ENCODE results near the gene ZDHHC13. TPM values are rescaled to one million over a fixed set of nuclear protein-coding genes. Genes with fewer than 3 reads are reported as not detected.

Gene ZDHHC13
- total RNA-seq, 2 donors from 2014 or later: 25.1 to 26.3 TPM

DNA sequence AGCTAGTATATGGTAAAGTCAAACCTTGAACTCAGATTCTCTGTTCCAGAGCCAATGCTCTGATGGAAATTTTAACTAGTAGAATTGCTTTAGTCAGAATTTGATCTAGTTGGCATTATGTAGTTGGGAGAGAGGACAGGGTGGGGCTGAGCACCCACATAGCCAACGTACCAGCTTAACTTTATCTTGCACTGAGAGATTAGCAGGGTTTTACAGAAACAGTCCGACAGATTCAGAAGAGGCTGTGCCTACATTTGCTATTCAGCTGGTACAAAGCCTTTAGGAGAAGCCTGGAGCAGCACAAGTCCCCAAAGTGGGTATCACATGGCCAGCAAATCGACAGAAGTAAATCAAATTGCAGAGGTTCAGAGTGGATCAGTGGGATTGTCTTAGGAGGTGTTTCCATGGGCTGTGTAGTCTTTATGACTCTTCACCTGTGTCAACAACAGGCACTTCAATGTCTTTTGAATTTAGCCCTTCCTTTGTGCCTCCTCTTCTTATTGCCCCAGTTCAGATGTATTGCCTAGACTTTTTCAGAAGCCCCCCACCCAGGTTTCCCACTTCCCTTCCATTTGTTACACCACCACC is 92.1 kb downstream of the ZDHHC13 start:
- Mint-ChIP-seq H3K4me3 (no peak overlapping the region), H3K4me1 (ENCODE audit: low read depth) (no peaks in the 10 kb centered on the region), H3K36me3 (ENCODE audit: insufficient read depth in 2 of 2) (no peaks in the 10 kb centered on the region), H3K9me3 (no peaks in the 10 kb centered on the region), H3K27me3 (ENCODE audit: low read depth) (peaks cover 37% of the 10 kb centered on the region), H3K27ac (no peak overlapping the region)
- no peak for DNase-seq
- no peak for ATAC-seq (replicated peaks in 1 of 2)

DNA sequence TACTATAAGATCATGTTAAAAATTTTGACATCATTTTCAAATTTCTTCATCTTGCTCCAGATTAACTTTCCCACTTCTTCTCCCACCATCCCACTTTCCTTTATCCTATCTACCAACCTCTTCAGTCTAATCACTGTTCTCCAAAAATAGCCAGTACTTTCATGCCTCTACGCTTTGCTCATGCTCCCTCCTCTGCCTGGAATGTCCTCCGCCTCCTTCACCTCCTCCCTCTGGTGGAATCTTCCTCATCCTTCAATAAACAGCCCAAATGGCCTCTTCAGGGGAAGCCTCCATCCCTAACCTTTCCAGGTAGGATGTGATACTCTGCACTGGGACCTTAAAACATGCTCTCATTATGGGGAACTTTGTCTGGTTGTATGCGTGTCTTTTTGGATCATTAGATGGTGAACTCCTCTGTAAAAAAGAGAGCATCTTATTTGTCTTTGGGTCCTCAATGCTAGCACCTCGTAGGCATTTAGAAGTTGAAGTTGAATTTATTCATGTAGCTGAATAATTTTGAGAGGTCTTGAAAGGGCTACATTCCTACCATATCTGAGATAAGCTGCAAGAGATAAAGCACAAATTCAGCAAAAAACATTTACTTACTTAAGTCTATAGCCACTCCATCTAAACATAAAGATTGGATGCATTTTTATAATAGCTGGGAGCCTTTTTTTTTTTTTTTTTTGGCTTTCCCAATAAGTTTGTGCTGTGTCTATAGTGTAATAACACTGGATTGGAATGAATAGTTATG is 92.8 kb downstream of the ZDHHC13 start:
- no peaks in the 10 kb centered on the region for H3K36me3 Mint-ChIP-seq (ENCODE audit: insufficient read depth in 2 of 2)
- no peaks in the 10 kb centered on the region for H3K4me1 Mint-ChIP-seq (ENCODE audit: low read depth)
- no peaks in the 10 kb centered on the region for H3K9me3 Mint-ChIP-seq
- no peak overlapping the region for H3K27ac Mint-ChIP-seq
- DNase-seq: no peak
- peaks cover 44% of the 10 kb centered on the region for H3K27me3 Mint-ChIP-seq (ENCODE audit: low read depth)
- no peak overlapping the region for H3K4me3 Mint-ChIP-seq
- ATAC-seq (replicated peaks in 1 of 2): no peak

DNA sequence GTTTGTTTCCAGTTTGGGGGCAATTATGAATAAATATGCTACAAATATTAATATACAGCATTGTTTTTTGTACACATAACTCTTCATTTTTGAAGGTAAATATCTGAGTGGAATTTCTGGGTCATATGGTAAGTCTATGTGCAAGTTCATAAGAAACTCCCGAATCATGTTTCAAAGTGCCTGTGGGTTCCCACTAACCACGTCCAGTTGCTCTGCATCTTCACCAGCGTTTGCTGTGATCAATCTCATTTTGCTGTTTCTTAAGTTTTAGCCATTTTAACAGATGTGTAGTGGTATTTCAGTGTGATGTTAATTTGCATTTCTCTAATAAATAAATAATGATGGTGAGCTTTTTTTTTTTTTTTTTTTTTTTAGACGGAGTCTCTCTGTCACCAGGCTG is 99.1 kb downstream of the ZDHHC13 start:
- ATAC-seq (replicated peaks in 1 of 2) (no peak), DNase-seq (no peak)
- H3K36me3 Mint-ChIP-seq (ENCODE audit: insufficient read depth in 2 of 2): no peaks in the 10 kb centered on the region
- H3K27ac Mint-ChIP-seq: no peak overlapping the region
- H3K27me3 Mint-ChIP-seq (ENCODE audit: low read depth): peaks cover 36% of the 10 kb centered on the region
- H3K4me1 Mint-ChIP-seq (ENCODE audit: low read depth): no peaks in the 10 kb centered on the region
- H3K9me3 Mint-ChIP-seq: no peaks in the 10 kb centered on the region
- H3K4me3 Mint-ChIP-seq: no peak overlapping the region

DNA sequence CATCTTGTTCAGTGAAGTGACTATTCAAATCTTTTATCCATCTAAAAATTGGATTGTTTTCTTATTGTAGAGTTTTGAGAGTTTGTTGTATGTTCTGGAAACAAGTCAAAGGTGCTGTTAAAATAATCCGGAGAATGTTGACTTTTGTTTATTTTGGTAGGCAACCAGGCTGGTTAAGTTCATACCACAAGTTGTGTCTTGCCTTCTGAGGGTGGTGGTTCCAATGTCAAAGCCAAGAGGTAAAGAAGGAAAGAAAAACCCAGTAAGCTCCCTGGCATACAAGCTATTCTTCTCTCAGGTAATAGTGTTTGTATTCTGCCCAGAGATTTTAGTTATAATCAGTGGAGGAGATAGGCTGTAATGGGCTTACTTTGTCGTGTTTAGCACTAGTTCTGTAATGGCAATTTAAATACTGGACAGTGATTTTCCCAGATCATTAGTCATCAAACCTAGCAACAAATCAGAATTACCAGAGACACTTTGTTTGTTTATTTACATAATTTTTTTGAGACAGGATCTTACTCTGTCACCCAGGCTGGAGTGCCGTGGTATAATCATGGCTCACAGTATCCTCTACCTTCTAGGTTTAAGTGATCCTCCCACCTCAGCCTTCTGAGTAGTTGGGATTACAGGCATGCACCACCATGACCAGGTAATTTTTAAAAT is 99.9 kb downstream of the ZDHHC13 start:
- no peak for DNase-seq
- Mint-ChIP-seq H3K36me3 (ENCODE audit: insufficient read depth in 2 of 2) (no peaks in the 10 kb centered on the region), H3K4me1 (ENCODE audit: low read depth) (no peaks in the 10 kb centered on the region), H3K27ac (no peak overlapping the region), H3K27me3 (ENCODE audit: low read depth) (peaks cover 36% of the 10 kb centered on the region), H3K9me3 (no peaks in the 10 kb centered on the region), H3K4me3 (no peak overlapping the region)
- ATAC-seq (replicated peaks in 1 of 2): no peak

DNA sequence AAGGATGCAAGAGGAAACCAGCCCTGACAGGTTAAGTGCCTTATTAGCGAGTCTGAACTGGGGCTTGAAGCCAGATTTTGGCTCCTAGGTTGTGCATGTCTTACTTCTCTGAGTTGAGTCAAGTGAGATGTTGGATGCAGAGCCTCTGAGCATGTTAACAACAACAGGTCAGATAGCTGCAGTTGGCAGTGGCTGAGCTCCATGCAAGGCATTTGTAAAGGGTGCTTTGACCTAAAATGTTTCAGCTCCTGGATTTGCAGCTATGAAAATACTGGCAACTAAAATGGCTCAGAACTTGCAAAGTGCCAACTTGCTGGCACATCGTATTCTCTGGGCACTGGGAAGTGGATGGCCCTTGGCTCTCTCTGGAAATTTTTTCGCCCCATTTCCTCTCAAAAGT is 101.2 kb downstream of the ZDHHC13 start:
- DNase-seq (no peak), ATAC-seq (replicated peaks in 1 of 2) (no peak)
- no peaks in the 10 kb centered on the region for H3K9me3 Mint-ChIP-seq
- H3K27ac Mint-ChIP-seq: no peak overlapping the region
- no peaks in the 10 kb centered on the region for H3K4me1 Mint-ChIP-seq (ENCODE audit: low read depth)
- H3K27me3 Mint-ChIP-seq (ENCODE audit: low read depth): peaks cover 27% of the 10 kb centered on the region
- no peak overlapping the region for H3K4me3 Mint-ChIP-seq
- no peaks in the 10 kb centered on the region for H3K36me3 Mint-ChIP-seq (ENCODE audit: insufficient read depth in 2 of 2)

DNA sequence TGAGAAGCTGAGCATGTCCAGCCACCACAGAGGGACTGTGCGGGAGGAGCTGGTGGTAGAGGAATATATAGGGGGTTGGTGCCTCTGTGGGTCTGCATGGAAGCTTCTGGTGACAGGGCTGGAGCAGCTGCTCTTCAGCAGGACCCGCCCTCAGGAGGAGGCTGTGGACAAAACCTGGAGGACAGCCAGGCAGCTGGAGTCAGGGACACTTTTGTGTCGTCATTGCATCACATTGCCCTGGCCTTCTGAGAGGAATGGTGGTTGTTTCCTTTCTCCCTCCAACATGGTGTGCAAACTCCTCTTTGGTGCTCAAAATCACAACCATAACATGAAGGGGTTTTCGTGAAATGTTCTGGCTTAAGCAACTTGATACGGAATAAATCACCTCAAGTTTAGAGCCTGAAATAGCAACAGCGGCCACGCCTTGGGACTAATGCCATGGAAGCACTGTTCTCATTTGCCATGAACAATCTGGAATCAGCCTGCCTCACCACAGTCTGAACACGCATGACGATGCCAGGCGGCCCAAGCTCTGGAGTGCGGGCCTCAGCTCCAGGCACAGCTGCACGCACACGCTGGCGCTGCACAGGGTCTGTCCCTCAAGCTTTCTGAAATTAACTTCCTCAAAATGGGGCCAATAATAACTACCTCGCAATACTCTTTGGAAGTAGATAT is 102.0 kb downstream of the ZDHHC13 start:
- no peak for ATAC-seq (replicated peaks in 1 of 2)
- Mint-ChIP-seq H3K27me3 (ENCODE audit: low read depth) (peaks cover 20% of the 10 kb centered on the region), H3K27ac (no peak overlapping the region), H3K36me3 (ENCODE audit: insufficient read depth in 2 of 2) (no peaks in the 10 kb centered on the region), H3K4me1 (ENCODE audit: low read depth) (no peaks in the 10 kb centered on the region), H3K4me3 (no peak overlapping the region), H3K9me3 (no peaks in the 10 kb centered on the region)
- no peak for DNase-seq

DNA sequence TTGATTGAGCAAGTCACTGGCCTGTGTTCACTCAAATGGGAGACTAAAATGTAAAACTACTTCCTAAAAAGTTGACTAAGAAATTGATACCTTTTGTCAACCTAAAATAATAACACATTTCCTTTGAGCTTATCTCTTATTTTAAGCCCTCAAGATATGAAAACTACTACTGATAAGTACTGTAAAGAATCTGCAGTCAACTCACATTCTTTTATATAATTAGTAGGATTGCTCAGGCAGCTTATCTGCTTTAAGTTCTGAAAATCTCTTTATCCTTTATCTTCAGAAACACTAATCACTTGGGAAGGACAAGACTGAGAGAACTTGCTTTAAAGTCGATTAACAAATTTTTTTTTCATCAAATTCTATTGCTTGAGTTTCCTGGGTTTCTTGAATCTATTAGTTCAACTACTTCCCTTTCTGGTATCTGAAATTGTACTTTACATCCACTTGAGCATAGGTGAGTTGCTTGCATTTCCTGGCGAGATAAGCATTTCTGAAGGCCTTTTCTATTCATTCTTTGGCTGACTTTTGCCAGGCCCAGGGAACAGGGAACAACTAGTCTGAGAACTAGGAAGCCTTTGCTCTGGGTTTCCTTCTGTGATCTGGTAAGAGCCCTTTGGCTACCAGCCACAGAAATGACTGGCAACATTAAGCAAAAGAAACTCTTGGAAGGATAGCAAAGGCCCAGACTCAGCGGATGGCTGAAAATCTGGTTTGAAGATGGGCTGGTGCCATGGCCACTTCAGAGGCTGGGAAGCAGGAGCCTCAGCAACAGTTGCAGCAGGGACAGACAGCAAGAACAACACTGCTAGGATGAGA is 104.1 kb downstream of the ZDHHC13 start:
- Mint-ChIP-seq H3K27ac (no peak overlapping the region), H3K4me1 (ENCODE audit: low read depth) (no peaks in the 10 kb centered on the region), H3K9me3 (no peaks in the 10 kb centered on the region), H3K4me3 (no peak overlapping the region), H3K27me3 (ENCODE audit: low read depth) (no peaks in the 10 kb centered on the region), H3K36me3 (ENCODE audit: insufficient read depth in 2 of 2) (peaks cover 5 to 9% of the 10 kb centered on the region in 2 donors)
- DNase-seq (no peak), ATAC-seq (replicated peaks in 1 of 2) (no peak)

DNA sequence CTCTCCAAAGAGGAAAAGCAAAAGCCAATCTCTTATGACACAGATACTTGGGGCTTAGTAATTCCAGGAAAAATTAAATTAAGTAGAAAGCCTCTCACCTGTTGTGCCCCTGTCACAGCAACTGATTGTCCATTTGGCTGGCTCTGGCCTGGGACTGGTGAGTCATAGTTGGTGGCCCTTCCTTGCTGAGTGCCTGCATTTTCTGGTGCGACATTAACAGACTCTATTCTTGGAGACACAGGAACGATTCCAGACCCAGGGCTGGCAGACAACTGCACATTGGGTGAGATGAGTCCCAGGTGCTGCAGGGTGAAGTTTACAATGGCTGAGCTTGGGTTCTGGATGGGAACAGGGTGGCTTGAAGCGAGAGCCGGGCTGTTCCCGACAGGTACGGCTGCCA is 108.2 kb downstream of the ZDHHC13 start:
- H3K27me3 Mint-ChIP-seq (ENCODE audit: low read depth): no peaks in the 10 kb centered on the region
- no peak for ATAC-seq (replicated peaks in 1 of 2)
- no peak overlapping the region for H3K4me3 Mint-ChIP-seq
- no peak for DNase-seq
- no peaks in the 10 kb centered on the region for H3K4me1 Mint-ChIP-seq (ENCODE audit: low read depth)
- H3K9me3 Mint-ChIP-seq: no peaks in the 10 kb centered on the region
- H3K36me3 Mint-ChIP-seq (ENCODE audit: insufficient read depth in 2 of 2): peaks cover 5 to 17% of the 10 kb centered on the region in 2 donors
- H3K27ac Mint-ChIP-seq: no peak overlapping the region

DNA sequence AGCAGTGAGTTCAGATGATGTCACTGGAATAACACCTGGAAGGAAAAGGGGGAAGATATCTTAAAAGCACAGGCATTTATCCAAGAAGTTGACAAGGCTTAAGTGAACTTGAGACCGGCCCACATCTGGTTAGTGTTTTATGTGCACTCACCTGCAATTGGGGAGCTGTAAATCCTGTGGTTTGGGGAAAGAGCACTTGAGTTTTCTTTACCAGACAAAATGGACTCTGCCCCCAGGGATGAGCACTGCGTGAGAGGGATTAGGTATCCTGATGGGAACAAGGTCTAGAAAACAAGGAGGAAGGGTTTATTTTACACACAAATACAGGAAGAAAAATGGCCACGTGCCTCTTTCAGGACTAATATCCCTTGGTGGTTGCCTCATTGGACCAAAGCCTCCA is 108.6 kb downstream of the ZDHHC13 start:
- no peak for ATAC-seq (replicated peaks in 1 of 2)
- Mint-ChIP-seq H3K27me3 (ENCODE audit: low read depth) (no peaks in the 10 kb centered on the region), H3K27ac (no peak overlapping the region), H3K9me3 (no peaks in the 10 kb centered on the region), H3K4me3 (no peak overlapping the region), H3K36me3 (ENCODE audit: insufficient read depth in 2 of 2) (peaks cover 5 to 19% of the 10 kb centered on the region in 2 donors), H3K4me1 (ENCODE audit: low read depth) (no peaks in the 10 kb centered on the region)
- DNase-seq: no peak

Other genes with a start within 250 kb of the ZDHHC13 start
- not detected for gene MRGPRX1, start 177.8 kb upstream of the ZDHHC13 start, total RNA-seq
- gene MRGPRX2, start 56.5 kb upstream of the ZDHHC13 start, total RNA-seq: under 1 TPM in 1 of 2 donors, not detected in 1; 0.16 TPM
- gene CSRP3, start 84.8 kb downstream of the ZDHHC13 start, total RNA-seq: not detected
- gene E2F8, start 123.8 kb downstream of the ZDHHC13 start, total RNA-seq: 10 to 100 TPM; 15.7 to 21.1 TPM